Osteocyte (in vitro differentiated cells): ENCODE data around the gene RGS10. TPM values are rescaled to one million over a fixed set of nuclear protein-coding genes. Genes with fewer than 3 reads are reported as not detected.

ENCODE experiments used
- DNase-seq: peaks from one replicate; pipeline ENCODE4 v3.0.0; 2021; ENCODE audit warnings: mixed read lengths; ENCODE audit not compliant: unreplicated experiment; ENCODE audit errors: extremely low spot score
- H3K27ac Mint-ChIP-seq: one replicate; pipeline ENCODE4 v1.8.0; 2021; ENCODE audit warnings: mild to moderate bottlenecking, mixed read lengths; ENCODE audit not compliant: unreplicated experiment
- H3K27me3 Mint-ChIP-seq: one replicate; pipeline ENCODE4 v1.8.0; 2021; ENCODE audit warnings: mixed read lengths; ENCODE audit not compliant: unreplicated experiment
- H3K36me3 Mint-ChIP-seq: one replicate; pipeline ENCODE4 v1.8.0; 2021; ENCODE audit warnings: mixed read lengths; ENCODE audit not compliant: unreplicated experiment
- H3K4me1 Mint-ChIP-seq: one replicate; pipeline ENCODE4 v1.8.0; 2021; ENCODE audit warnings: mixed read lengths; ENCODE audit not compliant: unreplicated experiment
- H3K4me3 Mint-ChIP-seq: one replicate; pipeline ENCODE4 v1.8.0; 2021; ENCODE audit warnings: mild to moderate bottlenecking, moderate library complexity, mixed read lengths; ENCODE audit not compliant: unreplicated experiment
- H3K9me3 Mint-ChIP-seq: one replicate; pipeline ENCODE4 v1.8.0; 2021; ENCODE audit warnings: mixed read lengths; ENCODE audit not compliant: unreplicated experiment
- total RNA-seq: library from RNA; stranded (reverse); gene quantifications from 2 replicates; pipeline ENCODE4 v1.2.1, GENCODE V29; 2021
- TF ChIP-seq, protein P1 (sequence below): fragments of 200-600 bp; sonication (generic); IDR thresholded peaks from 2 replicates; pipeline ENCODE4 v1.5.0; 2021; ENCODE audit warnings: antibody characterized with exemption, mild to moderate bottlenecking, moderate library complexity

The RGS10 gene
- total RNA-seq, 1 donor from 2014 or later: 23.3 TPM

DNA sequence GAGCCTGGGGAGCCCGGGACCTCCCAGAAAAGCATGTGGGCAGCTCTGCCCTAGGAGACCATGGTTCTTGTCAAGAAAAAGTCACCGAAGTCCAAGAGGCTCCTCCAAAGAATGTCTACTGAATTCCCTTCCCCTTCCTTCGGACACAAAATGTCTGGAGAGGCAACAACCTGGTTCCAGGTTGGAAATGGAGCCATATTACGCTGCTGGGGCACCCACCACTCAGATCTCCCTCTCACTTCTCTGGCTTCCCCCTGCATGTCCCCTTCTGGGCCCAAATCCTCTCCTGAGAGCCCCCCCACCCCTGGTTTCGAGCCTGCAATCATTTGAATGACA, 52.6 kb downstream of the RGS10 start:
- no peak for DNase-seq
- Mint-ChIP-seq H3K27ac (no peak overlapping the region), H3K4me3 (no peak overlapping the region), H3K4me1 (peaks cover 8% of the 10 kb centered on the region), H3K27me3 (no peaks in the 10 kb centered on the region), H3K9me3 (no peaks in the 10 kb centered on the region), H3K36me3 (no peaks in the 10 kb centered on the region)
- TF ChIP-seq, protein P1, sequence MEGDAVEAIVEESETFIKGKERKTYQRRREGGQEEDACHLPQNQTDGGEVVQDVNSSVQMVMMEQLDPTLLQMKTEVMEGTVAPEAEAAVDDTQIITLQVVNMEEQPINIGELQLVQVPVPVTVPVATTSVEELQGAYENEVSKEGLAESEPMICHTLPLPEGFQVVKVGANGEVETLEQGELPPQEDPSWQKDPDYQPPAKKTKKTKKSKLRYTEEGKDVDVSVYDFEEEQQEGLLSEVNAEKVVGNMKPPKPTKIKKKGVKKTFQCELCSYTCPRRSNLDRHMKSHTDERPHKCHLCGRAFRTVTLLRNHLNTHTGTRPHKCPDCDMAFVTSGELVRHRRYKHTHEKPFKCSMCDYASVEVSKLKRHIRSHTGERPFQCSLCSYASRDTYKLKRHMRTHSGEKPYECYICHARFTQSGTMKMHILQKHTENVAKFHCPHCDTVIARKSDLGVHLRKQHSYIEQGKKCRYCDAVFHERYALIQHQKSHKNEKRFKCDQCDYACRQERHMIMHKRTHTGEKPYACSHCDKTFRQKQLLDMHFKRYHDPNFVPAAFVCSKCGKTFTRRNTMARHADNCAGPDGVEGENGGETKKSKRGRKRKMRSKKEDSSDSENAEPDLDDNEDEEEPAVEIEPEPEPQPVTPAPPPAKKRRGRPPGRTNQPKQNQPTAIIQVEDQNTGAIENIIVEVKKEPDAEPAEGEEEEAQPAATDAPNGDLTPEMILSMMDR: no peak

DNA sequence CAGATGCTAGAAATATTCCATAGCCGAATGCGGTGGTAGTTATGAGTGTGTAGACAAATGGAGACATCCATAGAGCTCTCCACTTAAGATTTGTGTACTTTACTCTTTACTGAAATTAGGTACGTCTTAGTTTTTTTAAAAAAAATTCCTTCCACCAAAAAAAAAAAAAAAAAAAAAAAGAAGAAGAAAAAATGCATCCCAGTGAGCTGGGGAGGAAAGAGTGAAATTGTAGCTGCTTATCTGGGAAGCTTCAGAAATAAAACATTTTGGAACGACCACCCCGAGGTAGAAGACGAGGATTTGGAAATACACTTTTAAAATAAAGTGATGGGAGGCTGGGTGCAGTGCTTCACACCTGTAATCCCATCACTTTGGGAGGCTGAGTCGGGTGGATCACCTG, 53.8 kb downstream of the RGS10 start:
- Mint-ChIP-seq H3K4me1 (peaks cover 2% of the 10 kb centered on the region), H3K36me3 (no peaks in the 10 kb centered on the region)
- TF ChIP-seq, protein P1: no peak

DNA sequence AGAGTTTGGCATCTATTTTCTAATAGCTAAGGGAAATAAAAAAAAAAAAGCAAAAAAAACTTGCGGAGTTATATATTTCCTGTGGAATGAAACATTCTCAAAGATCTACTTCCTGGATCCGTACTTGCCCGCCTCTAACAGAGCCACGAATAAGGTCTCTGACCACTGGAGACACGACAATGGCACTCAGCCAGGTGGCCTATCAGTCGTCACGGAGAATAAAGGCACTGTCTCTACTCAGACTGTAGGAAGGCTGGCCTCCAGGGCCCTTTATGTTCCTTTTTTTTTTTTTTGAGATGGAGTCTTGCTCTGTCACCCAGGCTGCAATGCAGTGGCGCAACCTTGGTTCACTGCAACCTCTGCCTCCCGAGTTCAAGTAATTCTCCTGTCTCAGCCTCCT, 58.7 kb downstream of the RGS10 start:
- Mint-ChIP-seq H3K4me3 (no peak overlapping the region), H3K27ac (no peak overlapping the region), H3K36me3 (no peaks in the 10 kb centered on the region), H3K27me3 (peaks cover 10% of the 10 kb centered on the region), H3K9me3 (no peaks in the 10 kb centered on the region), H3K4me1 (peaks cover 9% of the 10 kb centered on the region)
- DNase-seq: no peak
- TF ChIP-seq, protein P1: no peak

More for the DNA sequence above, 53.8 kb downstream of the RGS10 start:
- no peak overlapping the region for H3K4me3 Mint-ChIP-seq
- no peak for DNase-seq
- no peaks in the 10 kb centered on the region for H3K27me3 Mint-ChIP-seq
- no peak overlapping the region for H3K27ac Mint-ChIP-seq
- H3K9me3 Mint-ChIP-seq: no peaks in the 10 kb centered on the region

DNA sequence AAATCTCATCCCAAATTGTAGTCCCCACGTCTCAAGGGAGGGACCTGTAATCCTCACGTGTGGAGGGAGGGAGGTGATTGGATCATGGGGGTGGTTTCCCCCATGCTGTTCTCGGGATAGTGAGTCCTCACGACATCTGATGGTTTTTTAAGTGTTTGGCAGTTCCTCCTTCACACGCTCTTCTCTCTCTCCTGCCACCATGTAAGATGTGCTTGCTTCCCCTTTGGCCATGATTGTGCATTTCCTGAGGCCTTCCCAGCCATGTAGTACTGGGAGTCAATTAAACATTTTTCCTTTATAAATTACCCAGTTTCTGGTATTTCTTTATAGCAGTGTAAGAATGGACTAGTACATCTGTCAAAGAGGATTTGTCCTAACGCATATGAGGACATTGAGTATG, 59.5 kb downstream of the RGS10 start:
- DNase-seq: no peak
- no peaks in the 10 kb centered on the region for H3K9me3 Mint-ChIP-seq
- TF ChIP-seq, protein P1: no peak
- no peak overlapping the region for H3K27ac Mint-ChIP-seq
- no peaks in the 10 kb centered on the region for H3K36me3 Mint-ChIP-seq
- no peak overlapping the region for H3K4me3 Mint-ChIP-seq
- H3K27me3 Mint-ChIP-seq: peaks cover 16% of the 10 kb centered on the region
- peaks cover 9% of the 10 kb centered on the region for H3K4me1 Mint-ChIP-seq

DNA sequence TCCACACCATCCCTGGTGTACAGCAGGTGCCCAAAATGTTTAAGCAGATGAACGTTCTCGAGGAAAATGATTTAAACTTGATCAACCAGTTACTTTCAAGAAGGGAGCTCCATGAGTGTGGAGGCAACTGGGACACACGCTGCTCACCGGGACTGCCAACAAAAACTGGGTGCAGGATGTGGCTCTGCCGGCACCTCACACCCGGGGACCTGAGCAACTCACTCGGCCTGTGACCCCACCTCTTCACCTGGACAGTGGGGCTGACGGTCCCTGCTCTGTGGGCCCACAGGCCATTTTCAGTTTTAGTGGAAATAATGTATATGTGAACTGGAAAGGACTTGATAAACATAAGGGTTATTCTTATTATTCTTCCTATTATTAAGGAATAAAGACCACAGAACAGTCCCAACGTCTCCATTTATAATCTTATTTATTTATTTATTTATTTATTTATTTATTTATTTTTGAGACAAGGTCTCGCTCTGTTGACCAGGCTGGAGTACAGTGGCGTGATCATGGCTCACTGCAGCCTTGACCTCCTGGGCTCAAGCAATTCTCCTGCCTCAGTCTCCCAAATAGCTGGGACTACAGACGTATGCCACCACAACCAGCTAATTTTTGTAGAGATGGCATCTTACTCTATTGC, 60.6 kb downstream of the RGS10 start:
- no peaks in the 10 kb centered on the region for H3K9me3 Mint-ChIP-seq
- TF ChIP-seq, protein P1: no peak
- no peak overlapping the region for H3K4me3 Mint-ChIP-seq
- no peaks in the 10 kb centered on the region for H3K36me3 Mint-ChIP-seq
- no peak for DNase-seq
- H3K4me1 Mint-ChIP-seq: peaks cover 9% of the 10 kb centered on the region
- no peak overlapping the region for H3K27ac Mint-ChIP-seq
- H3K27me3 Mint-ChIP-seq: peaks cover 27% of the 10 kb centered on the region
